AG09309 (cell line): ENCODE measurements around the gene DLX1.

ENCODE experiments used
- DNase-seq: peaks from one replicate; pipeline ENCODE4 v3.0.0-alpha.2; 2010; ENCODE audit warnings: low read depth
- H3K4me3 ChIP-seq: 2 replicates; pipeline ENCODE4 v1.5.1; 2011; ENCODE audit warnings: mild to moderate bottlenecking, low read depth, low read length, moderate library complexity; ENCODE audit not compliant: control insufficient read depth
- CTCF ChIP-seq: IDR thresholded peaks from 2 replicates; pipeline ENCODE4 v1.5.1; 2011; ENCODE audit warnings: mild to moderate bottlenecking, low read depth, low read length, inconsistent platforms; ENCODE audit not compliant: insufficient read depth, control insufficient read depth; ENCODE audit errors: missing control alignments

DLX1 gene

GRCh38 chr2:172103471-172104272 lies 18.4 kb downstream of the DLX1 start:
- peak overlapping the region; percentile 86; the same call in 1 of the 2 replicates for H3K4me3 ChIP-seq
- no peak for DNase-seq
- peak; percentile 95 for TF ChIP-seq CTCF

GRCh38 chr2:172105471-172106107 lies 20.3 kb downstream of the DLX1 start:
- H3K4me3 ChIP-seq = peak overlapping the region; percentile 56
- no peak for TF ChIP-seq CTCF
- DNase-seq = no peak

GRCh38 chr2:172106108-172106961 lies 21.0 kb downstream of the DLX1 start:
- no peak for DNase-seq
- peak; percentile 80 for TF ChIP-seq CTCF
- peak overlapping the region; percentile 56 for H3K4me3 ChIP-seq

- DNase-seq = no peak
- no peak for TF ChIP-seq CTCF
- H3K4me3 ChIP-seq = no peak overlapping the region
Observed at GRCh38 chr2:172107690-172108586, 22.6 kb downstream of the DLX1 start.

GRCh38 chr2:172108587-172108930 lies 23.3 kb downstream of the DLX1 start:
- DNase-seq = no peak
- H3K4me3 ChIP-seq = no peak overlapping the region
- no peak for TF ChIP-seq CTCF
